ENCODE data around the gene TCF12. TPM values are rescaled to one million over a fixed set of nuclear protein-coding genes. Genes with fewer than 3 reads are reported as not detected.
A peak's percentile ranks its signal among the peaks of the same experiment; 100 is the strongest.
"Not testable (repeated sequence)": the region's sequence is repeated elsewhere in the genome, so short reads cannot be mapped to it uniquely, and the experiment has no call there.

Gene TCF12
- total and polyA plus RNA-seq, 5 experiments from 2014 or later, result 43.2 to 77.3 (median 54.3) TPM

DNA sequence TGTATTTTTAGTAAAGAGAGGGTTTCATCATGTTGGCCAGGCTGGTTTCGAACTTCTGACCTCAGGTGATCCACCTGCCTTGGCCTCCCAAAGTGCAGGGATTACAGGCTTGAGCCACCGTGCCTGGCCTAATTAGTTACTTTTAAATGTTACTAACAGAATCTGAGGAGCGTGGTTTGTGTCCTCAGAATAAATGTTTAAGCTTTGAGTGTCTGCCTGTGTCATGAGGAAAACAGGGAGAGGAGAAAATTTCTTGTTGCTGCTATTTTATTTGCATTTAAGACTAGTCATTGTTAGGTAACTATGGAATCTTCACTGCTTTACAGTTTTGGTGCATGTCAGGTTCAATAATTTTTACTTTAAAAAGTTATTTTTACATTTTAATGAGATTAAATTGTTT, 68.8 kb downstream of the TCF12 start:
- Mint-ChIP-seq H3K9me3 (peaks cover 0 to under 1% (median 0%) of the 10 kb centered on the region in 9 donors), H3K27ac (peak overlapping the region in 1 of 10 donors; percentile 12), H3K4me3 (no peak overlapping the region), H3K36me3 (peaks cover 0 to 5% (median 2%) of the 10 kb centered on the region in 3 donors), H3K27me3 (no peaks in the 10 kb centered on the region), H3K4me1 (peaks cover 18 to 77% (median 46%) of the 10 kb centered on the region in 4 donors)
- no peak for DNase-seq
- POLR2A ChIA-PET, result no interaction called here
- ATAC-seq, result no peak

DNA sequence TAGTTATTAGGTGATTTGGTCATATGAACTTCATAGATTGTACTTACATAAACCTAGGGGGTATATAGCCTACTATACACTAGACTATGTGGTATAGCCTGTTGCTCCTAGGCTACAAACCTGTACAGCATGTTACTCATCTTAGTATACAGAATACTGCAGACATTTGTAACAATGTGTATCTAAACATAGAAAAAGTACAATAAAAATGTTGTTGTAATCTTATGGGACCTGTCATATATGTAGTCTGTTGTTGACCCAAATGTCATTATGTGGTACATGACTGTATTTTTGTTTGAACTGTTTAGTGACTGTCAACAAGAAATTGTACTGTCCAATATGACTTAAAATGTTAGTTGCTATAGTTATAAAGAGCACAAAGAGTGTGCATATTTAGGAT, 69.8 kb downstream of the TCF12 start:
- POLR2A ChIA-PET, result no interaction called here
- Mint-ChIP-seq H3K27ac (no peak overlapping the region), H3K4me3 (no peak overlapping the region), H3K27me3 (no peaks in the 10 kb centered on the region), H3K36me3 (peaks cover 7 to 12% (median 10%) of the 10 kb centered on the region in 3 donors), H3K4me1 (peaks cover 12 to 69% (median 39%) of the 10 kb centered on the region in 4 donors), H3K9me3 (peaks cover 0 to 2% (median 0%) of the 10 kb centered on the region in 9 donors)
- DNase-seq, result no peak
- no peak for ATAC-seq

DNA sequence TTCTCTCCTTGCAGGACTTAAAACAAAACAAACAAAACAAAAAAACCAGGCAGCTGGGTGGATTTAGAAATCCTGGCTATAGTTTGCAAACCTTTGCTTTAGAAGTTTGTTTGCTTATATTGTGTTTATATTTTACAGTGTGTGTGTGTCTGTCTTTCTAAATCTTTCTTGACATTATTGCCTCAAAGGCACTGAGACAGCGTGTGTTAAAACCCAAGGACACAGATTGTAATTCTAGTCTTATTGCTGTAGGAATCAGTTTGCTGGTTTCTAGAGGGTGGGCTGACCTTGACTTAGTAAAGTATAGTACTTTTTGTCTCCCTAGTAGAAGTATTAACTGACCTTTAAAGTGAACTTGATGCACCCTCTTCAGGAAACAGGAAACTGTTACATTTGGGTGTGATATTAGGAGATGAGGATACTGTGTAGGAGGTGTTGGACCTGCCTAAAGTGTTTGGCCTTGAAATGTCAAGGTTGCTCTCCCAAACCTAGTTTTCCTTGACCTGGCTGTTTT, 71.0 kb downstream of the TCF12 start:
- Mint-ChIP-seq H3K36me3 (peaks cover 14 to 21% (median 18%) of the 10 kb centered on the region in 3 donors), H3K9me3 (peaks cover 0 to 2% (median 0%) of the 10 kb centered on the region in 9 donors), H3K27ac (peak overlapping the region in 3 of 10 donors; percentile 11 to 32 (median 24)), H3K4me3 (no peak overlapping the region), H3K27me3 (no peaks in the 10 kb centered on the region), H3K4me1 (peaks cover 12 to 61% (median 34%) of the 10 kb centered on the region in 4 donors)
- DNase-seq (no peak), ATAC-seq (no peak)
- POLR2A ChIA-PET, result no interaction called here

DNA sequence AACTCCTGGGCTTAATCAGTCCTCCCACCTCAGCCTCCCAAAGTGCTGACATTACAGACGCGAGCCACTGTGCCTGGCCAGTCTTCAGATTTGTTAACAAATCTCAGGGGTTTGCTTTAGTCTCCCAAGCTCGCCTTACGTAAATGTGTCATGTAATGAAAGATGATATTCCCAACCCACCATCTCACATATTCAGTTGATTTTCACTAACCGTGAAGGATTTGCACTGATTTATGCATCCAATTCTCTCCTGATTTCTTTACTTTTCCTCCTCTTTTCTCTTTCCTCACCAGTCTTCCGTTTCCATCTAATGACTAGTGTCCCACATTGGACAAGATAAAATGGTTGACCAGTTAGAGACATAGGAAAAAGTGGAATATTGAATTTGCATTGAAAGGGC, 72.6 kb downstream of the TCF12 start:
- peaks cover 14 to 48% (median 22%) of the 10 kb centered on the region in 4 donors for H3K4me1 Mint-ChIP-seq

DNA sequence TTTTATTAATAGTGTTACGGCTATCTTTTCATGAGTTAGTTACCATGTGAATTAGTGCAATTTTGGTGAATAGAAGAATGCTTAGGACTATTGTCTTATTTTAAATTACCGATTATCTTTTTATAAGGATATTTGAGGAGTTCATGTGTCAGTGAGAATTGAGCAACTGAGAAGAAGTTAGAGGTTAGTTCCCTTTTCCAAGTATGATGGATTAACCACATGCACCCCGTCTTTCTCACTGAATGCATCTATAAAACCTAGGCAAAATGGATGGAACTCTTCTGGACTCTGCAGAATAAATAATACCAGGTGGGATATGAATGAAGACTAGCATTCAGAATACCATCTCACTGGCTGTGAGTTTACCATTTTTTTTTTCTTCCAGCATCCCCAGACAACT, 74.3 kb downstream of the TCF12 start:
- Mint-ChIP-seq H3K4me3 (no peak overlapping the region), H3K27me3 (no peaks in the 10 kb centered on the region), H3K9me3 (peaks cover 0 to 4% (median 0%) of the 10 kb centered on the region in 9 donors), H3K36me3 (peaks cover 14 to 27% (median 22%) of the 10 kb centered on the region in 3 donors), H3K27ac (no peak overlapping the region), H3K4me1 (peaks cover 14 to 34% (median 21%) of the 10 kb centered on the region in 4 donors)
- POLR2A ChIA-PET, result no interaction called here
- ATAC-seq, result no peak
- no peak for DNase-seq

More for the DNA sequence above, 72.6 kb downstream of the TCF12 start:
- H3K4me3 Mint-ChIP-seq, result no peak overlapping the region
- H3K27ac Mint-ChIP-seq, result no peak overlapping the region
- POLR2A ChIA-PET, result no interaction called here
- DNase-seq (no peak), ATAC-seq (no peak)
- H3K36me3 Mint-ChIP-seq, result peaks cover 14 to 24% (median 22%) of the 10 kb centered on the region in 3 donors
- no peaks in the 10 kb centered on the region for H3K27me3 Mint-ChIP-seq
- peaks cover 0 to 2% (median 0%) of the 10 kb centered on the region in 9 donors for H3K9me3 Mint-ChIP-seq

DNA sequence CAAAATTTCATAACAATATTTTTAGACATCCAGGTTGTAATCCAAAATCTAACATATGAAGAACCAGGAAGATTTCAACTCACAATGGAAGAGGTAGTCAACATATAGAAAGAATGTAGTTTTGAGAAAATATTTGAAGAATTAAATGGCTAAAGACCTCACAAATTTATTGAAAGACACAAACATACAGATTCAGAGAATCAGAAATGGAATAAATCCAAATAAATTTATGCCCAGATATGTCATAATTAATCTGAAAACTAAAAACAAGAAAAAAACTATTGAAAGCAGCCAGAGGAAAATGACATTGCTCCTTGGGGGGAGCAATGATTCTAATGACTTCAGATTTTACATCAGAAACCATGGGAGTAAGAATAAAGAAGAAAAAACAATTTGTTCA, 75.8 kb downstream of the TCF12 start:
- H3K9me3 Mint-ChIP-seq, result peaks cover 0 to 4% (median 0%) of the 10 kb centered on the region in 9 donors
- peak overlapping the region in 2 of 10 donors; percentile 37 to 64 for H3K27ac Mint-ChIP-seq
- no peaks in the 10 kb centered on the region for H3K27me3 Mint-ChIP-seq
- no peak for DNase-seq
- no peak overlapping the region for H3K4me3 Mint-ChIP-seq
- H3K4me1 Mint-ChIP-seq, result peaks cover 14 to 26% (median 17%) of the 10 kb centered on the region in 4 donors
- ATAC-seq, result no peak
- H3K36me3 Mint-ChIP-seq, result peaks cover 14 to 27% (median 22%) of the 10 kb centered on the region in 3 donors
- POLR2A ChIA-PET, result no interaction called here

DNA sequence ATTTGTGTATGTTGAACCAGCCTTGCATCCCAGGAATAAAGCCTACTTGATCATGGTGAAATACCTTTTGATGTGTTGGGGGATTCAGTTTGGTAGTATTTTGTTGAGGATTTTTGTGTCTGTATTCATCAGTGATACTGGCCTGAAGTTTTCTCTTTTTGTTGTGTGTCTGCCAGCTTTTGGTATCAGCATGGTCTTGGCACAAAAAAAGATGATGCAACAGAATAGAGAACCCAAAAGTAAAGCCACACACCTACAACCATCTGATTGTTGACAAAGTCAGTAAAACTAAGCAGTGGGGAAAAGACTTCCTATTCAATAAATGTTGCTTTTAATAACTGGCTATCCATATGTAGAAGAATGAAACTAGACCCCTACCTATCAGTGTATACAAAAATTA, 77.6 kb downstream of the TCF12 start:
- Mint-ChIP-seq H3K36me3 (peaks cover 14 to 27% (median 21%) of the 10 kb centered on the region in 3 donors), H3K27me3 (no peaks in the 10 kb centered on the region)

DNA sequence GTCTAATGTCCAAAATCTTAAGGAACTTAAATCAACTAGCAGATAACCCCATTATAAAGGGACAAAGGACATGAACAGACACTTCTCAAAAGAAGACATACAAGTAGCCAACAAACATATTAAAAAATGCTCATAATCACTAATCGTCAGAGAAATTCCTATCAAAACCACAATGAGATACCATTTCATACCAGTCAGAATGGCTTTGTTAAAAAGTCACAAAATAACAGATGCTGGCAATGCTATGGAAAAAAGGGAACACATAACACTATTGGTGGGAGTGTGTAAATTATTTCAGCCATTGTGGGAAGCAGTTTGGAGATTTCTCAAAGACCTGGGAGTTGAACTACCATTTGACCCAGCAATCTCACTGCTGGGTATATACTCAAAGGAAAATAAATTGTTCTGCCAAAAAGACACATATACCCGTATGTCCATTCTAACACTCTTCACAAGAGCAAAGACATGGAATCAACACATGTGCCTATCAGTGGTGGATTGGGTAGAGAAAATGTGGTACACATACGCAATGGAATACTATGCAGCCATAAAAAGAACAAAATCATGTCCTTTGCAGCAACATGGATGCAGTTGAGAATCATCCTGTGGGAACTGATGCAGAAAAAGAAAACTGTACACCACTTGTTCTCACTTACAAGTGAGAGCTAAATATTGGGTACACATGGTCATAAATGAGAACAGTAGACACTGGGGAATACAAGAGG, 78.5 kb downstream of the TCF12 start:
- peaks cover 19 to 27% (median 23%) of the 10 kb centered on the region in 3 donors for H3K36me3 Mint-ChIP-seq

More for the DNA sequence above, 77.6 kb downstream of the TCF12 start:
- Mint-ChIP-seq H3K9me3 (peaks cover 0 to 4% (median 0%) of the 10 kb centered on the region in 9 donors), H3K4me1 (peaks cover 7 to 11% (median 8%) of the 10 kb centered on the region in 4 donors), H3K27ac (no peak overlapping the region), H3K4me3 (no peak overlapping the region)
- ATAC-seq (no peak), DNase-seq (no peak)
- POLR2A ChIA-PET, result no interaction called here

DNA sequence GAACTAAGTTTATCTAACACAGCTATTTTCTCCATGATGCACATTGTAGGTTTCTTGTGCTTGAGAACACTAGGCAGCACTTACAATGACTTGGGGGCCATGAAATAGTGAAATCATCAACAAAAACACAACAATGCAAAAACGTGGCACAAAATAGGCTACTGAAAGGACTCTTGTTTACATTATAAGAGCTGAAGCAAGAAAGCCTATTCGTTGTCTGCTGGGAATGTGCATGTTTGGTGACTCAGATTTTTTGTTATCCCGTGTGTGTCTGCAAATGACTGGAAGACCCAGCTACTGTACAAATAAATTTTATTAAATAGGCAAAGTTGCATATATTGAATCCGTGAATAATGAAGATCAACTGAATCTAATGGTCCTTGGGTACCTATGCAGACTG, 85.0 kb downstream of the TCF12 start:
- H3K4me3 Mint-ChIP-seq, result no peak overlapping the region
- H3K27ac Mint-ChIP-seq, result no peak overlapping the region
- peaks cover 6 to 38% (median 33%) of the 10 kb centered on the region in 4 donors for H3K4me1 Mint-ChIP-seq
- DNase-seq, result no peak
- no peak for ATAC-seq
- H3K9me3 Mint-ChIP-seq, result no peaks in the 10 kb centered on the region
- no peaks in the 10 kb centered on the region for H3K27me3 Mint-ChIP-seq
- H3K36me3 Mint-ChIP-seq, result peaks cover 4 to 24% (median 16%) of the 10 kb centered on the region in 3 donors
- POLR2A ChIA-PET, result no interaction called here

More for the DNA sequence above, 78.5 kb downstream of the TCF12 start:
- peaks cover 6 to 12% (median 11%) of the 10 kb centered on the region in 4 donors for H3K4me1 Mint-ChIP-seq
- ATAC-seq (no peak), DNase-seq (no peak)
- H3K27me3 Mint-ChIP-seq, result no peaks in the 10 kb centered on the region
- no peak overlapping the region for H3K27ac Mint-ChIP-seq
- POLR2A ChIA-PET, result no interaction called here
- H3K4me3 Mint-ChIP-seq, result no peak overlapping the region
- H3K9me3 Mint-ChIP-seq, result peaks cover 0 to 4% (median 0%) of the 10 kb centered on the region in 9 donors

DNA sequence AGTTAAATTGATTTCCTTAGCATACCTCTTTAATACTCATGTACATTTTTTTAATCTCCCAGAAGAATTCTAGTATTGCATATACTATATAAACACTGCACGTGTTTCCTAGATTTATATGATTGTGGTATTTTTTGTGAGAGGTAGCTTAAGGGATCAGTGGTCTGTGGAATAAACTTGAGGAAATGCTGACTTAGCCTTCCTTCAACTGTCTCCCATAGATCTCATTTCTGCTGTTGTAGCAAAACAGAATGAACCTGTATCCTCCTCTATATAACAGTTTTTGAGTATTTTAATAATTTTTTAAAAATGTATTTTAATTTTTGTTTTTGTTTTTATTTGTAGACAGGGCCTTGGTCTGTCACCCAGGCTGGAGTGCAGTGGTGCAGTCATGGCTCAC, 86.8 kb downstream of the TCF12 start:
- Mint-ChIP-seq H3K4me1 (peaks cover 6 to 41% (median 34%) of the 10 kb centered on the region in 4 donors), H3K4me3 (no peak overlapping the region), H3K9me3 (no peaks in the 10 kb centered on the region), H3K27me3 (no peaks in the 10 kb centered on the region), H3K36me3 (peaks cover 4 to 26% (median 16%) of the 10 kb centered on the region in 3 donors), H3K27ac (no peak overlapping the region)
- no peak for ATAC-seq
- no peak for DNase-seq
- POLR2A ChIA-PET, result no interaction called here

DNA sequence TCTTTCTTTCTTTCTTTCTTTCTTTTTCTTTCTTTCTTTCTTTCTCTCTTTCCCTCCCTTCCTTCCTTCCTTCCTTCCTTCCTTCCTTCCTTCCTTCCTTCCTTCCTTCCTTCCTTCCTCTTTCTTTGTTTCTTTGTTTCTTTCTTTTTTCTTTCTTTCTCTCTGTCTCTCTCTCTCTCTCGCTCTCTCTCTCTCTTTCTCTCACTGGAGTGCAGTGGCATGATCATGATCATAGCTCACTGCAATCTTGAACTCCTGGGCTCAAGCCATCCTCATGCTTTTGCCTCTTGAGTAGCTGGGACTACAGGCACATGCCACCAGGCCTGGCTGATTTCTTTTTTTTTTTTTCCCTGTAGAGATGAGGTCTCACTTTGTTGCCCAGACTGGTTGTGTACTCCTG, 89.4 kb downstream of the TCF12 start:
- DNase-seq, H3K27me3 Mint-ChIP-seq, ATAC-seq, POLR2A ChIA-PET, H3K9me3 Mint-ChIP-seq: not testable (repeated sequence)
- H3K36me3 Mint-ChIP-seq, result peaks cover 0 to 24% (median 21%) of the 10 kb centered on the region in 3 donors
- peaks cover 11 to 48% (median 42%) of the 10 kb centered on the region in 4 donors for H3K4me1 Mint-ChIP-seq
- H3K27ac Mint-ChIP-seq, result peak overlapping the region in 4 of 10 donors; percentile 14 to 78 (median 46)
- peak overlapping the region in 3 of 10 donors; percentile 5 to 43 (median 37) for H3K4me3 Mint-ChIP-seq

DNA sequence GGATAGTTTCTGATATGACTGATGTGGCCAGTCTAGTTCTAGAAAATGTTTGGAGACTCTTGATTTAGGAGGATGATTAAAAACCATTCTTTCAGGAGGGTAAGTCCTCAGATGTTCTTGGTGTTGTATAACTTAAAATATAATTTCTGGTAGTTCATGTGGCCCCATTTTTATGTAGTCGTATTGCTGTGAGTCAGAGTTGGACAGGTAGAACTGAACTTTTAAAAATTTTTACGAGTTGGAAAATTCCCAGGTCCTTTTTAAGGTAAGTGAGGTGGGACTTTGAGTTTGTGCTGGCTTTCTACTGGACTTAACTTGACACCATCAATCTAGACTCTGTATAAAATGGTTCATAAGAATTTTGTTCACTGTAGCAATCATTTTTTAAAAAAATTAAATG, 92.3 kb downstream of the TCF12 start:
- POLR2A ChIA-PET, result no interaction called here
- Mint-ChIP-seq H3K36me3 (peaks cover 0 to 13% (median 7%) of the 10 kb centered on the region in 3 donors), H3K4me3 (no peak overlapping the region), H3K27ac (peak overlapping the region in 2 of 10 donors; percentile 4 to 9), H3K27me3 (no peaks in the 10 kb centered on the region), H3K9me3 (no peaks in the 10 kb centered on the region), H3K4me1 (peaks cover 18 to 55% (median 50%) of the 10 kb centered on the region in 4 donors)
- ATAC-seq (no peak), DNase-seq (no peak)

DNA sequence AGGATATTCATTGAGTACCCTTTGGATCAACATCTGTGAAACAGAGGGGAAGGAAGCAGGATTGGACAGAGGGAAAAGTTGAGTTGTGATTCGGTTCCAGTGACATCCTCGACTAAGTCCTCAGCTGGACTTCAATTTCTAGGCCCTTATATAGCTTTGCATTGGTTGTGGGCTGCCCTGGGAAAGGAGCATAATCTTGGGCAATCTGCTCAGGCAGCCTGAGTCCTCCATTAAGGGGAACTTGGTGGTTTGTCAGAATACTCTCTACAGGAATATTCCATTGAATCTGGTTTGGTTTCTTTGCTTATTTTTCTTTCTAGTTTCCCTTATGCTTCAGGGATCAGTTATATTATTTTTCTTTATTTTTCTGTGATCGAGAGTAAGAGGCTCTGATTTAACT, 94.1 kb downstream of the TCF12 start:
- H3K27me3 Mint-ChIP-seq, result no peaks in the 10 kb centered on the region

More for the DNA sequence above, 94.1 kb downstream of the TCF12 start:
- POLR2A ChIA-PET, result no interaction called here
- H3K9me3 Mint-ChIP-seq, result no peaks in the 10 kb centered on the region
- DNase-seq (no peak), ATAC-seq (no peak)
- peak overlapping the region in 1 of 10 donors; percentile 1 for H3K27ac Mint-ChIP-seq
- H3K4me1 Mint-ChIP-seq, result peaks cover 22 to 53% (median 50%) of the 10 kb centered on the region in 4 donors
- H3K36me3 Mint-ChIP-seq, result peaks cover 0 to 13% (median 4%) of the 10 kb centered on the region in 3 donors
- no peak overlapping the region for H3K4me3 Mint-ChIP-seq
